ENCODE data around the gene MARCO.

GRCh38 chr2:118936306-118936705 is 5.7 kb upstream of the MARCO start:
- TF ChIP-seq CTCF (conservative IDR thresholded peaks at IDR 0.05): no peak
- TF ChIP-seq ZFX (IDR thresholded peaks at IDR 0.05): no peak
